Right atrium auricular region (tissue), 2 donors: Measurements from ENCODE around the gene PDE4B. TPM values are rescaled to one million over a fixed set of nuclear protein-coding genes. Genes with fewer than 3 reads are reported as not detected.

Experiments used
- DNase-seq: peaks from one replicate; pipeline ENCODE4 v3.0.0-alpha.2; 2019; ENCODE audit warnings: low spot score
- H3K27ac ChIP-seq, 2 donors: fragments of 200-600 bp; sonication (generic); 1 replicate in 1 of 2; 2 replicates in 1 of 2; pipeline ENCODE4 v1.5.1; 2016 to 2019
- H3K27me3 ChIP-seq, 2 donors: fragments of 200-600 bp; sonication (generic); one replicate each; pipeline versions ENCODE4 v1.5.1 to v1.6.0; 2017 to 2019
- H3K36me3 ChIP-seq: fragments of 200-600 bp; sonication (generic); one replicate; pipeline ENCODE4 v1.5.1; 2016
- H3K4me1 ChIP-seq, 2 donors: fragments of 200-600 bp; sonication (generic); one replicate each; pipeline versions ENCODE4 v1.5.1 to v1.6.0; 2017 to 2019
- H3K4me3 ChIP-seq, 2 donors: fragments of 200-600 bp; sonication (generic); 1 replicate in 1 of 2; 2 replicates in 1 of 2; pipeline ENCODE4 v1.5.1; 2017 to 2019; ENCODE audit warnings: mild to moderate bottlenecking in 1 of 2, moderate library complexity in 1 of 2
- H3K9me3 ChIP-seq, 2 donors: fragments of 200-600 bp; sonication (generic); one replicate each; pipeline ENCODE4 v1.5.1; 2019
- CTCF ChIP-seq, 2 donors: fragments of 200-600 bp; sonication (generic); IDR thresholded peaks; one replicate each; pipeline ENCODE4 v1.5.1; 2019; ENCODE audit warnings: antibody characterized with exemption in 2 of 2
- total RNA-seq, 2 donors: library from RNA; depleted of rRNA; stranded (reverse); fragments of >200 nt; gene quantifications; one replicate each; pipeline ENCODE4 v1.1.0, GENCODE V29; 2016

Gene PDE4B
- total RNA-seq, 2 donors from 2014 or later, result 16.0 to 27.7 TPM

- no peaks in the 10 kb centered on the region for H3K9me3 ChIP-seq
- DNase-seq, result no peak
- no peak for TF ChIP-seq CTCF (IDR thresholded peaks at IDR 0.05)
- H3K27me3 ChIP-seq, result no peaks in the 10 kb centered on the region
- H3K27ac ChIP-seq, result no peak overlapping the region
- no peak overlapping the region for H3K4me3 ChIP-seq
- H3K36me3 ChIP-seq, result no peaks in the 10 kb centered on the region
- H3K4me1 ChIP-seq, result no peaks in the 10 kb centered on the region
Observed at GRCh38 chr1:66291531-66291864, 498.8 kb downstream of the PDE4B start.

- DNase-seq, result no peak
- H3K4me1 ChIP-seq, result no peaks in the 10 kb centered on the region
- H3K9me3 ChIP-seq, result no peaks in the 10 kb centered on the region
- H3K36me3 ChIP-seq, result no peaks in the 10 kb centered on the region
- TF ChIP-seq CTCF (IDR thresholded peaks at IDR 0.05), result no peak
- no peak overlapping the region for H3K27ac ChIP-seq
- no peaks in the 10 kb centered on the region for H3K27me3 ChIP-seq
- H3K4me3 ChIP-seq, result no peak overlapping the region
Observed at GRCh38 chr1:66292305-66292704, 499.6 kb downstream of the PDE4B start.

DNA sequence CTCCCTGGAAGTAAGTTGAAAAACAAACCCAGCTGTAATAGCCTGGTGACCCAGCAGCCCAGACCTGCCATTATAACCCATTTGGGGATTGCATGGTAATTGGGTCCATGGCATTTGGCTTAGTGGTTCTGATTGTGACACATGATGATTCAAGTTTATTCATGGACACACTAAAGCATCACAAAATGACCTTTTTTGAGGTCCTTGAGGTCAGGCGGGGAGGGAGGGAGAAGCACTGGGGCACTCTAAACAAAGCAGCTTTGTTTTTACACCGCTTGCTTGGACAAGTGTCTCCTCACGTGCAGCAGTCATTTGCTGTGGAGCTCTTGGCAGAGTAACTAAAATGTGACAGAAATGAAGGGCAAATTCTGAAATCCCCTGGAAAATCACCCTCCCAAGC, 500.2 kb downstream of the PDE4B start:
- Histone ChIP-seq H3K36me3 (no peaks in the 10 kb centered on the region), H3K9me3 (no peaks in the 10 kb centered on the region), H3K4me1 (no peaks in the 10 kb centered on the region), H3K27me3 (no peaks in the 10 kb centered on the region), H3K27ac (peak overlapping the region in 1 of 2 donors; percentile 23), H3K4me3 (no peak overlapping the region)
- DNase-seq, result no peak
- TF ChIP-seq CTCF (IDR thresholded peaks at IDR 0.05), result no peak

GRCh38 chr1:66294707-66295370, 502.1 kb downstream of the PDE4B start:
- no peaks in the 10 kb centered on the region for H3K36me3 ChIP-seq
- H3K27ac ChIP-seq, result peak overlapping the region; percentile 29 to 54
- DNase-seq, result no peak
- H3K4me3 ChIP-seq, result no peak overlapping the region
- H3K4me1 ChIP-seq, result no peaks in the 10 kb centered on the region
- TF ChIP-seq CTCF (IDR thresholded peaks at IDR 0.05), result no peak
- no peaks in the 10 kb centered on the region for H3K9me3 ChIP-seq
- H3K27me3 ChIP-seq, result no peaks in the 10 kb centered on the region

DNA sequence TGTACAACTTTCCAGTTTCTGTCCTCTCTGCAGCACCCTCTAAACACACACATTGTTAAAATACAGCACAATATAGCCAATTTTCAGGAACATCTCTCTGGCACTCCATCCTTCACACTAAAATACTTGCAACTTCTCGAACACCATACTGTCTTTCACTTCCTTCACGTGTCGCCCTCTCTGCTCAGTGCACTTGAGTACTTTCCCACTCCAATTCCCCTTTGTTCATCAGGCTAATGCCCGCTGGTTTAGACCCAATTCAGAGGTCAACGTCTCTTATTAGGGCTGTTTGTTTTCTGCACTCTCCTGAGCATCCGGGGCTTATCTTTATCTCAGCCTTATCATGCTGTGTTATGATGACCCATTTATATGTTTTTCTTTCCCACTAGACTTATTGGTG, 503.1 kb downstream of the PDE4B start:
- no peak for TF ChIP-seq CTCF (IDR thresholded peaks at IDR 0.05)
- DNase-seq, result no peak
- H3K27ac ChIP-seq, result no peak overlapping the region
- no peaks in the 10 kb centered on the region for H3K27me3 ChIP-seq
- H3K9me3 ChIP-seq, result no peaks in the 10 kb centered on the region
- peaks cover 0 to 7% of the 10 kb centered on the region in 2 donors for H3K4me1 ChIP-seq
- H3K4me3 ChIP-seq, result no peak overlapping the region
- no peaks in the 10 kb centered on the region for H3K36me3 ChIP-seq

DNA sequence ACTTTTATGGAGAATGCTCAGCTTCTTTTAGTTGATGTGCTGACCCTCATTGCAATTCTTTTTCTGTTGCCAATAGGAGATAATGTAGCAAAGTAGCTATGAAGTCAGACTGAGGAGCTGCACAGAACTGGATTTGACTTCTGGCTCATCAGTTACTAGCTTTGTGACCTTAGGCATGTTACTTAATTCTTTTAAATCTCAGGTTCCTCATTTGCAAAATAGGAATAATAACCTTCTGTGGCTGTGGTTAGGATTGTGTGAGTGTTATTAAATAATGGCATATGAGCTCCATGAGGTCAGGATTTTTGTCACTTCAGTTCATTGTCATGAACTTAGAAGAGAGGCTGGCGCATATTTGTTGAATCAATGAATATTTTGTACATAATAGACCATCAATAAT, 503.7 kb downstream of the PDE4B start:
- H3K27me3 ChIP-seq, result no peaks in the 10 kb centered on the region
- H3K4me3 ChIP-seq, result no peak overlapping the region
- TF ChIP-seq CTCF (IDR thresholded peaks at IDR 0.05), result no peak
- H3K9me3 ChIP-seq, result no peaks in the 10 kb centered on the region
- no peaks in the 10 kb centered on the region for H3K36me3 ChIP-seq
- H3K4me1 ChIP-seq, result peaks cover 0 to 10% of the 10 kb centered on the region in 2 donors
- DNase-seq, result no peak
- no peak overlapping the region for H3K27ac ChIP-seq
